ENCODE results near the gene PTPN1.

Gene PTPN1

DNA sequence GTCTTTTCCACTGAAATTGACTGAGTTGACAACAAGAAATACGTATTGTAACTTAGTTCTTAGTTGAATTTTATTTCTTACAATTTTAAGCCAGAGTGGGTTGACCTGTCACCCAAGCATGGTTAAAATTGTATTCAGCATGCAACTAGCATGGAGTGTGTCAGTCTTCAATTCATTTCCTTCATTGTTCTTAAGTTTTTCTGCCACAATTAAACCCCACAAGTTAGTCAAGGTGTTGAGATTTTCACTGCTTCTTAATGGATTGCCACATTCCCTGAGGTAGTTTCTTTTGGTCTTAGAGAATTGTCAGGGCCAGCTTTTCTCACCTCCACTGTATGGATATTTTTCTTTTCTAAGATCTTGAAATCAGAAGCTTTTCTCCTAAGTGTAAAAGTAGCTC lies 2.1 kb downstream of the PTPN1 start:
- Histone ChIP-seq H4K91ac (ENCODE audit: low read depth, low read length, poor library complexity) (no peak overlapping the region), H2AK5ac (ENCODE audit: low read depth, low read length) (no peak overlapping the region), H3K23ac (ENCODE audit: low read depth, low read length, poor library complexity) (no peak overlapping the region), H2AFZ (ENCODE audit: low read length) (no peak overlapping the region), H3K18ac (ENCODE audit: low read length) (no peak overlapping the region), H3K9ac (ENCODE audit: low read depth, low read length, poor library complexity) (no peak overlapping the region), H3K4ac (ENCODE audit: low read length) (no peak overlapping the region), H3K4me1 (ENCODE audit: control insufficient read depth in 2 of 2, insufficient read depth in 1 of 2, low read depth in 1 of 2, low read length in 2 of 2) (peaks cover 12 to 26% of the 10 kb centered on the region in 2 donors), H2BK15ac (ENCODE audit: low read length) (no peak overlapping the region), H3K4me2 (ENCODE audit: insufficient read depth, low read length, poor library complexity, severe bottlenecking) (no peak overlapping the region), H3K27ac (replicated peaks; ENCODE audit: low read length) (no peak overlapping the region), H3K79me1 (ENCODE audit: low read depth, low read length) (peaks cover 5% of the 10 kb centered on the region), H2BK120ac (ENCODE audit: low read depth, low read length) (no peak overlapping the region), H3K9me3 (replicated peaks in 1 of 2; ENCODE audit: control insufficient read depth in 2 of 2, insufficient read depth in 1 of 2, low read depth in 1 of 2, low read length in 2 of 2) (no peaks in the 10 kb centered on the region), H3K14ac (ENCODE audit: low read length) (no peak overlapping the region), H2BK12ac (ENCODE audit: low read length) (no peak overlapping the region), H3K4me3 (ENCODE audit: low read length in 2 of 2) (peak overlapping the region in 1 of 2 donors; percentile 85), H3K27me3 (ENCODE audit: control insufficient read depth in 3 of 3, insufficient read depth in 3 of 3, low read depth in 1 of 3, low read length in 3 of 3) (no peaks in the 10 kb centered on the region), H4K8ac (ENCODE audit: low read depth, low read length) (no peak overlapping the region), H2BK5ac (ENCODE audit: low read length) (no peak overlapping the region), H3K36me3 (replicated peaks in 1 of 2; ENCODE audit: control insufficient read depth in 2 of 2, insufficient read depth in 2 of 2, low read length in 2 of 2) (no peaks in the 10 kb centered on the region)
- no CpG with 5 or more reads among the region's 1 CpG for WGBS, 2 donors (ENCODE audit: extremely low coverage in 2 of 2, insufficient read length in 2 of 2, insufficient replicate concordance in 1 of 2)
- no peak for DNase-seq (ENCODE audit: low spot score)

DNA sequence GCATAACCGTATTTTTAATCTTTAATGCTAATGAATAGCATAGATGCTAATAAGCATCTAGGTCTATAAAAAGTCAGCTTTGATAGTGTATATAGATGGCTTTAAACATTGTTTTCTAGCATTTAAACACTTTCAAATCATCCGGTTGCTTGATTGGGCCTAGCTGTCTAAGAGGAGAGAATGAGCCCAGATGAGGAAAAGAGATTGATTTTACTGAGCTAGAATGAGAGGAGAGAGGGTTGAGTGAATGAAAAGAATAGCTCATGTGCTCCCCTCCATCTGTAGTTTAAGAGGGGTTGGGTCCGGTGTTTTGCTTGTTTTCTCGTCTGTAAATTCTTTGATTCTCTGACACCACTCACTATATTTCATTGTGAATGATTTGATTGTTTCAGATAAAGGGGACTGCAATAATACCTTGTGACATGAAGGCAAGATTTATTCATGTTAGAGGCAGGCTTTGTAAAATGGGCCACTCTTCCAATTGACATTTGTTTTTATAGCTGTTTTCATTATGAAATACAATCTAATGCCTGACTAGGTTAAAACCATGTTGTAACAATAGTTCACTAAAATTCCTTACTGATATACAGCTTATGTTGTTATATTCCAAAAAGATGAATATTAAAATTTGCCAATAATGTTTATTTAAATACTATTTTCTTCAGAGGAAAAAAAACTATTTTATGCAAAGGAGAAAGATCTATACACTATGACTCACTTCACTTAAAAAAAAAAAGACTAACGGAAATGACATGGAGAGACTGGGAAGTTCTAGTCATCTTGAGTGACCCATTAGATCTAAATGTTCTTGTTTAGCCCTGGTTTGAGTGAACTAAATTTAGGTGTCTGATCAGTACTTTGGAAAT lies 3.2 kb downstream of the PTPN1 start:
- H3K23ac ChIP-seq (ENCODE audit: low read depth, low read length, poor library complexity), result no peak overlapping the region
- no peak for DNase-seq (ENCODE audit: low spot score)
- no peak overlapping the region for H3K4me3 ChIP-seq (ENCODE audit: low read length in 2 of 2)
- H3K14ac ChIP-seq (ENCODE audit: low read length), result no peak overlapping the region
- no CpG with 5 or more reads among the region's 5 CpGs for WGBS, 2 donors (ENCODE audit: extremely low coverage in 2 of 2, insufficient read length in 2 of 2, insufficient replicate concordance in 1 of 2)
- no peak overlapping the region for H2BK120ac ChIP-seq (ENCODE audit: low read depth, low read length)
- H3K27me3 ChIP-seq (ENCODE audit: control insufficient read depth in 3 of 3, insufficient read depth in 3 of 3, low read depth in 1 of 3, low read length in 3 of 3), result no peaks in the 10 kb centered on the region
- H3K4me2 ChIP-seq (ENCODE audit: insufficient read depth, low read length, poor library complexity, severe bottlenecking), result no peak overlapping the region
- no peaks in the 10 kb centered on the region for H3K36me3 ChIP-seq (replicated peaks in 1 of 2; ENCODE audit: control insufficient read depth in 2 of 2, insufficient read depth in 2 of 2, low read length in 2 of 2)
- no peak overlapping the region for H2AK5ac ChIP-seq (ENCODE audit: low read depth, low read length)
- H3K9ac ChIP-seq (ENCODE audit: low read depth, low read length, poor library complexity), result no peak overlapping the region
- no peak overlapping the region for H3K4ac ChIP-seq (ENCODE audit: low read length)
- H2BK12ac ChIP-seq (ENCODE audit: low read length), result no peak overlapping the region
- no peak overlapping the region for H4K8ac ChIP-seq (ENCODE audit: low read depth, low read length)
- no peak overlapping the region for H4K91ac ChIP-seq (ENCODE audit: low read depth, low read length, poor library complexity)
- H2AFZ ChIP-seq (ENCODE audit: low read length), result no peak overlapping the region
- peaks cover 10 to 26% of the 10 kb centered on the region in 2 donors for H3K4me1 ChIP-seq (ENCODE audit: control insufficient read depth in 2 of 2, insufficient read depth in 1 of 2, low read depth in 1 of 2, low read length in 2 of 2)
- no peaks in the 10 kb centered on the region for H3K9me3 ChIP-seq (replicated peaks in 1 of 2; ENCODE audit: control insufficient read depth in 2 of 2, insufficient read depth in 1 of 2, low read depth in 1 of 2, low read length in 2 of 2)
- no peak overlapping the region for H3K27ac ChIP-seq (replicated peaks; ENCODE audit: low read length)
- H3K18ac ChIP-seq (ENCODE audit: low read length), result no peak overlapping the region
- peaks cover 5% of the 10 kb centered on the region for H3K79me1 ChIP-seq (ENCODE audit: low read depth, low read length)
- no peak overlapping the region for H2BK5ac ChIP-seq (ENCODE audit: low read length)
- H2BK15ac ChIP-seq (ENCODE audit: low read length), result no peak overlapping the region

DNA sequence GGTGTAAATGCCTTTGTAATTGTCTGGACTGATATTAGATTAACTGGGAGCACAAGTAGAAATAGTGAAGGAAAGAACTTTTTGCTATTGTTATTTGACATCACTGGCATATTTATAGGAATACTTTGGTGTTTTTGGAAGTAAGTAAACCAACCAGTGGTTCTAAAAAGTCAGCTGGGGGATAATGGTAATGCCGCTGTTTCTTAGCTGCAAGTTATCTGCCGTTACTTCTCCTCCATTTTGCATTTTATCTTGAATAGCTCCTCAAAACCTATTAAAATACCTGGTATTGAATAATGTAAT lies 3.8 kb downstream of the PTPN1 start:
- peaks cover 0 to 1% of the 10 kb centered on the region in 2 donors for H3K36me3 ChIP-seq (replicated peaks in 1 of 2; ENCODE audit: control insufficient read depth in 2 of 2, insufficient read depth in 2 of 2, low read length in 2 of 2)
- no peak overlapping the region for H3K18ac ChIP-seq (ENCODE audit: low read length)
- no peak overlapping the region for H2AK5ac ChIP-seq (ENCODE audit: low read depth, low read length)
- no peak overlapping the region for H3K14ac ChIP-seq (ENCODE audit: low read length)
- no peak overlapping the region for H3K23ac ChIP-seq (ENCODE audit: low read depth, low read length, poor library complexity)
- DNase-seq (ENCODE audit: low spot score), result no peak
- no peak overlapping the region for H2AFZ ChIP-seq (ENCODE audit: low read length)
- no peak overlapping the region for H4K91ac ChIP-seq (ENCODE audit: low read depth, low read length, poor library complexity)
- no peak overlapping the region for H2BK120ac ChIP-seq (ENCODE audit: low read depth, low read length)
- no peak overlapping the region for H3K4me3 ChIP-seq (ENCODE audit: low read length in 2 of 2)
- H3K9me3 ChIP-seq (replicated peaks in 1 of 2; ENCODE audit: control insufficient read depth in 2 of 2, insufficient read depth in 1 of 2, low read depth in 1 of 2, low read length in 2 of 2), result no peaks in the 10 kb centered on the region
- H3K4me1 ChIP-seq (ENCODE audit: control insufficient read depth in 2 of 2, insufficient read depth in 1 of 2, low read depth in 1 of 2, low read length in 2 of 2), result peaks cover 10 to 26% of the 10 kb centered on the region in 2 donors
- no peak overlapping the region for H3K4ac ChIP-seq (ENCODE audit: low read length)
- peaks cover 5% of the 10 kb centered on the region for H3K79me1 ChIP-seq (ENCODE audit: low read depth, low read length)
- no peak overlapping the region for H3K9ac ChIP-seq (ENCODE audit: low read depth, low read length, poor library complexity)
- no peak overlapping the region for H4K8ac ChIP-seq (ENCODE audit: low read depth, low read length)
- H3K27ac ChIP-seq (replicated peaks; ENCODE audit: low read length), result no peak overlapping the region
- no CpG with 5 or more reads among the region's 2 CpGs for WGBS, 2 donors (ENCODE audit: extremely low coverage in 2 of 2, insufficient read length in 2 of 2, insufficient replicate concordance in 1 of 2)
- no peak overlapping the region for H2BK15ac ChIP-seq (ENCODE audit: low read length)
- no peak overlapping the region for H2BK5ac ChIP-seq (ENCODE audit: low read length)
- H3K4me2 ChIP-seq (ENCODE audit: insufficient read depth, low read length, poor library complexity, severe bottlenecking), result no peak overlapping the region
- no peaks in the 10 kb centered on the region for H3K27me3 ChIP-seq (ENCODE audit: control insufficient read depth in 3 of 3, insufficient read depth in 3 of 3, low read depth in 1 of 3, low read length in 3 of 3)
- no peak overlapping the region for H2BK12ac ChIP-seq (ENCODE audit: low read length)

DNA sequence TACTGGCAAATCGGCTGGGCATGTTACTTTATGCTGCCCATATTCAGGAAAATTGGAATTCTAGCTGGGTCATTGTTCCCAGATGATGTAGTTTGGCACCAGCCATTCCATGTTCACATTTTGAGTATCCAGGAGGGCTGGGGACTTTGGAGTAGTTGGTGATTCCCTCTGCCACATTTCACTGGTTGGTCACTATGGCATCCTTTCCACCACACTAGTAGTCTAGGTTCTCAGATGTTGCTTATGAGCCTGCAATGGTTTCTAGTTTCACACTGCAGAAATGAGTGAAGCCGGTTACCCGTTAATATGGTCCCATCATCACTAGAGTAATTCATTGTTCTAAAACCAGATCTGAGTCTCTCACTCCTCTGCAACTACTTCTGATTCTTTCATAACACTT lies 4.6 kb downstream of the PTPN1 start:
- H3K27me3 ChIP-seq (ENCODE audit: control insufficient read depth in 3 of 3, insufficient read depth in 3 of 3, low read depth in 1 of 3, low read length in 3 of 3), result no peaks in the 10 kb centered on the region
- peaks cover 8 to 21% of the 10 kb centered on the region in 2 donors for H3K4me1 ChIP-seq (ENCODE audit: control insufficient read depth in 2 of 2, insufficient read depth in 1 of 2, low read depth in 1 of 2, low read length in 2 of 2)
- no peak overlapping the region for H2BK12ac ChIP-seq (ENCODE audit: low read length)
- no peak overlapping the region for H3K18ac ChIP-seq (ENCODE audit: low read length)
- no peak overlapping the region for H3K4ac ChIP-seq (ENCODE audit: low read length)
- no peak overlapping the region for H2AK5ac ChIP-seq (ENCODE audit: low read depth, low read length)
- no peak overlapping the region for H3K9ac ChIP-seq (ENCODE audit: low read depth, low read length, poor library complexity)
- no peak overlapping the region for H3K23ac ChIP-seq (ENCODE audit: low read depth, low read length, poor library complexity)
- WGBS, 2 donors (ENCODE audit: extremely low coverage in 2 of 2, insufficient read length in 2 of 2, insufficient replicate concordance in 1 of 2), result no CpG with 5 or more reads among the region's 3 CpGs
- no peak overlapping the region for H2BK15ac ChIP-seq (ENCODE audit: low read length)
- peaks cover 5% of the 10 kb centered on the region for H3K79me1 ChIP-seq (ENCODE audit: low read depth, low read length)
- H4K8ac ChIP-seq (ENCODE audit: low read depth, low read length), result no peak overlapping the region
- H3K4me3 ChIP-seq (ENCODE audit: low read length in 2 of 2), result no peak overlapping the region
- H2BK5ac ChIP-seq (ENCODE audit: low read length), result no peak overlapping the region
- H3K9me3 ChIP-seq (replicated peaks in 1 of 2; ENCODE audit: control insufficient read depth in 2 of 2, insufficient read depth in 1 of 2, low read depth in 1 of 2, low read length in 2 of 2), result no peaks in the 10 kb centered on the region
- H3K4me2 ChIP-seq (ENCODE audit: insufficient read depth, low read length, poor library complexity, severe bottlenecking), result no peak overlapping the region
- H3K14ac ChIP-seq (ENCODE audit: low read length), result no peak overlapping the region
- no peak overlapping the region for H3K27ac ChIP-seq (replicated peaks; ENCODE audit: low read length)
- no peak overlapping the region for H2AFZ ChIP-seq (ENCODE audit: low read length)
- no peak overlapping the region for H2BK120ac ChIP-seq (ENCODE audit: low read depth, low read length)
- DNase-seq (ENCODE audit: low spot score), result no peak
- no peak overlapping the region for H4K91ac ChIP-seq (ENCODE audit: low read depth, low read length, poor library complexity)
- peaks cover 2 to 7% of the 10 kb centered on the region in 2 donors for H3K36me3 ChIP-seq (replicated peaks in 1 of 2; ENCODE audit: control insufficient read depth in 2 of 2, insufficient read depth in 2 of 2, low read length in 2 of 2)
